NCI-H1694 (cell line): ENCODE results near the gene ZBTB7A.

Experiments used
- DNase-seq: peaks from one replicate; lab custom pipeline; 2025; lab: John Stamatoyannopoulos, UW

Gene ZBTB7A

DNA sequence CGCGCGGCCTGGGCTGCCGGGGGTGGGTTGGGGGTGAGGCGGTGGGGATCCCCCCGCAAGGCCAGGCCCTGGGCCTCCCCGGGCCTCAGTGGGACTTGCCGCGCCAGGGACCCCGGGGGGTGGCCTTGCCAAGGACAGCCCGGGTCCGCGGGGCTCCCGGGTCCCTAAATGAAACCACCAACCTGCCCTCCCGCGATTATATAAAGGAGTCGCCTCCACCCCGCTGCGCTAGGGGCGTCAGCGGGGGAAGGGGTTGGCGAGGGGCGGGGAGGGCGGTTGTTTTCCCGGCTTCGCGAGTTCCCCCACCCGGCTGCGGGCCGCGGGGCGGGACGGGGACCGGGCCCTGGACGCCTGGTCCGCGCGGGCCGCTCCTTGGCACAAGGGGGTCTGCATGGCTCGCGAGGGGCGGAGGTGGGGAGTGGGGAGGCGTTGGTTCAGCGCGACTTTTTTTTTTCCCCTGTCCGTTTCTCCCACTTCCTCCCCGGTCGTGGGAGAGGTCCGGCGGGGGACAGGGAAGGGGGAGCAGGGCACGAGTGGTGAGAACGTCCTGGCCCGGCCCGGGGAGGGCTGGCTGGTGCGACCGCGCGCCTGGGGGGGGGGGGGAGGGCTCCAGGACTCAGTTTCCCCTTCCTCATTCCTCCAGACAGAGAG is 822 bp upstream of the ZBTB7A start:
- no peak for DNase-seq

DNA sequence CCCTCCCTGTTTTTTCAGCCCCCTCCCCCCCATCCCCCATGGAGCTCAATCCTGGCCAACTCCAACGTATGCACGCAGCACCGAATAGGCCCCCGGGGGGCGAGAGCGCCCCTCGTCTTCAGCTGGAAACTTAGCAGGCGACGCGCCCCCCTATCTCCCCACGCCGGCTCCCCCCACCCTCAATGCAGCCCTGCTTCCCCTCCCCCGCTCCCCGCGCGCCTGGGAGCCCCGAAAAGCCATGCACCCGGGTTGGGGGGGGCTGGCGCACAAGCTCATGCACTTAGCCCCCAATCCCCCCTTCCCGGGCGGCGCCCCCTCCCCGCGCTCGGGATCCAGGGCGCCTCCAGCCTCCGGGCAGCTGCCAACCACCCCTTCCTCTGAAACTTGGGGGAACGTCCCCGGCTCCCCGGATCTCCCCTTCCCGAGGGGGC is 508 bp downstream of the ZBTB7A start:
- DNase-seq, result no peak

DNA sequence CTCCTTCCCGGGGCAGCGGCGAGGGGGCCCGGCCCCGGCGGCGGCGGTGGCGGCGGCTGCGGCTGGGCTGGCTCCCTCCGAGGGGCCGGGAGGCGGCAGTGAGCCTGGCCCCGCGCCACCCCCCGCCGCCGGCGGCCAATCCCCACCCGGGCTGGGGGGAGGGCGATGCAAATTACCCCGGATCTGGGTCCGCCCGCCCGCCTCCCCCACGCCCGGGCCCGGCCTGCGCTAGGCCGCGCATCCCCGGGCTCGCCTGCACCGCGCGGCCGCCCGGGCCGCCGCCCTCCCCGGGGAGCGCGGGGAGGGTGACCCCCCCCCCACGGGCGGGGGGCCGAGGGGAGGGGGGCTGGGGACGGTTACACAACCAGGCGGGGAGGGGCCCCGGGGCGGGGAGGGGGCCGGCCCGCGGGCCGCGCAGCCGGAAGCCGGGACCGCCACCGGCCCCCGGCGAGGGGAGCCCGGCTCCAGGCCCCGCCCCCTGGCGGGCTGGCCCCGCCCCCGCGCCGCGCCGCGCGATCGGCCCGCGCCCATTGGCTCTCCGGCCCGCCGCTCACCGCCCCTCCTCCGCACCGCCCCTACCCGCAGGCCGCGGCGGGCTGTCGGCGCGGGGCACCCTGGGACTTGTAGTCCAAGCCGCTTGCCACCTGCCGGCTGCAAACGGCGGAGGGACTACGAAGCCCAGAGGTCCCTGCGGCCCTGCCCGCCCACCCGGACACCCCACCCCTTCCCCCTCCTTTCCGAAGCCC is 1.1 kb downstream of the ZBTB7A start:
- peak; percentile 79 for DNase-seq

DNA sequence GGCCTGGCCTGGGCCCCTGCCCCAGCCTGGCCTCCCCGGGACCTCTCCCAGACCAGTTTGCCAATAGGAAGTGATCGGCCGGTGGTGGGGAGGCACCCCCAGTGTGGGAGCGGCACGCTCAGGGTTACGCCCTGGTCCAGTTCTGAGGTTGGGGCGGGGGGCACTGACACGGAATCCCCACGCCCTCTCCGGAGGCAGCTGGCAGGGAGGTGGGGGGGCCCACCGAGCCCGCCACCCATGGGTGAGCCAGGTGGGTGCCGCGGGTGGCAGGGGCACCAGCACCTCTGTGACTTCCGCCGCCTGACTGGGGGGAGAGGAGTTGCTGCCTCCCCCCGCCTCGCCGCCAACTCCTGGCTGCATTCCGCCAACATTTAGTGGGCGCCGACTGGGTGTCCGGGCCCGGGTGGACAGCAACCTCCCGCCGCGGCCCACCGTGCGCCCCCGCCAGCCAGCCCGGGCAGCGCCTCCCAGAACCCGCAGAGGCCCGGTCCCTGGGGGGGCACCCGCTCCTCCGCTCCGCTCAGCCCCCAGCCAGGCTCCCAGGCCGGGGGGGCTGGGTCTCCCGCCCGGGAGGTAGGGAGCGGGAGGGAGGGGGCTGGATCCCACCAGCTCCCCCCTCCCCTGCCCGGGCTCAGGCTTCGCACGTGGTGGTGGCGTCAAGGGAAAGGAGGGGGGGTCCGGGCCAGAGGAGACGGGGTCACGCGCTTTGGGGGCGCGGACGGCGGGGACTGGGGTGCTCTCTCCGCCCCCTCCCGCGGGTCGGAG is 2.0 kb downstream of the ZBTB7A start:
- no peak for DNase-seq

DNA sequence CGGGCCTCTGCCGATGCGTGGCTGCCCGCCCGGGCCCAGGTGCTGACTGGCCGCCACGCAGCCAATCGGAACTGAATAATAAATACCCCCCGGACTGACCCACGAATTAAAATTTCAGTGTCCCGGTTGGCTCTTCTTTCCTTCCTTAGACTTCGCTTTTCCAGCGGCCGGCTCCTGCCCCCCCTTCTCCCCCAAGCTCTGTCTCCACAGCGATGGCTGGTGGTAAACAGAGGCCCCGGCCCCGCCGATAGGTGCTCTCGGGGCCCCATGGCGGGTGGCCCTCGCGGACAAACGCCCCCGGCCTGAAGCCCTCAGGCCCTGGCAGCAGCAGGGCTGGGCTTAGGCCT is 2.6 kb downstream of the ZBTB7A start:
- DNase-seq, result no peak

DNA sequence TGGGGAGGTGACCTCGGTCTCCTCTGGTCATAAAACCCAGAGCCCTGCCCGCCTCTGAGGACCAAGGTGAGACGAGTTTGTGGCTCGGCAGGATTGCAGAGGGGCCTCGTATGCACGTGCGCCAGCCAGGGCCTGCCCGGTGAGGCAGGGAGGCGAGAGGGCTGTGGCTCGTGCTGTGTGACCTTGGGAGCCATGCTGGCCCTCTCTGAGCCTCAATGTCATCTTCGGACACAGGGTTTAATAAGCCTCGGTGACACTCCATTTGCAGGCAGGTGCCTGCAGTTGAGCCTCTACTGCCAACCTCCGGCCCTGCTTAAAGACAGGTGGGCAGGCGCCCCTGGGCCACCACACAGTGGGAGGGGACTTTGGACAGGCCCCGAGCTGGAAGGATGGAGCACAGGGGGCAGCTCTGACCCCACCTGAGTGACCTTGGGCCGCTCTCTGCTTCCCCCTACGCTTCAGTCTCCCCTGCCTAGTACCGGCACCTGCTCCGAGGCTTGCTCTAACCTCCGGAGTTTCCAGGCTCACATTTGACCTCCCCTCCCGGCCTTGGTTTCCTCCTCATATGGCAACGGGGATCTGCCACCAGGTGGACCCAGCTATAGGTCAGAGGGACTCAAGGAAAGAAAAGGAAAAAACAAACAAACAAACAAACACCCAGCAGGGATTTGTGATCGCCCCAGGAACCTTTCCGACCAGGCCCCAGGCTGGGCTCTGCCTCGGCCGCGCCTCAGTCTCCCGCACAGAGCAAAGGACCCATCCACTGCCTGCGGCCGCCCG is 3.1 kb downstream of the ZBTB7A start:
- DNase-seq, result no peak

DNA sequence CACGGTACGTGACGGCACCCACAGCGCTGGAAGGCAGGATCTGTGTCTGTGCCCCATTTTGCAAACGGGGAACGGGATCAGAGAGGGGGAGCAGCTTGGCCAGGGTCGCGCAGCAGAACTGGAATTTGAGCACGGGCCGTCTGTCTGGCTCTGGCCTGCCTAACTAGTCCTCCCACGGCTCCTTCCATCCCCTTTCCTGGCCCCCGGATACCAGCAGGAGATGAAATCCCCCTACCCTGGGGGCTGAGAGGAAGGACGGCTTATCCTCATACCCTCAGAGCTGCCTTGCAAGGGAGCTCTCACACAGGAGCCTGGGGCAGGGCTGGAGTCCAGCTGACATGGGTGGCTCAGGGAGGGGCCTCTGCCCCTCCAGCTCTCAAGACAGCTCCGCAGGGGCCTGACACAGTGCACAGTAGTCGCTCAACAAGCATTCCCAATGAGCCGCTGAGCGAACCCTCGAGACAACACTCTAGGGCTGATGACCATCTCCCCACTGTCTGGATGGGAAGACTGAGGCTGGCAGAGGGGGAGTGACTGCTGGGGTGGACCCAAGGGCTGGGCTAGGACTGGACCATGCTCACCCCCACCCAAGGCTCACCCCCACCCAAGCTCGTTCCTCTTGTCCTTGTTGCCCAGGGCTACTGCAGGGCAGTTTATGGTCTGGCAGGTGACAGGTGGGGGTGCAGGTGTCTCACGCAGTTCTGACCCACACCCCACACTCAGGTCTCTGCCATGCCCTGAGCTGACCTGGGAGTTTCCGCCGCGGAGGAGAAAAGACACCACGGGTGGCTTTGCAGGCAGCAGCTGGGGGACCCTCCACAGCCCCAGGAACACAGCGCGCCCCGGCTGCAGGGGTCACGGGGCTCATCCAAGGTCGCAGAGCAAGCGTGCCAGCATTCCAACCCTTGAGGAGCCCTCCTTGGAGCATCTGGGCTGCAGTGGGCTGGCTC is 4.0 kb downstream of the ZBTB7A start:
- DNase-seq, result no peak

DNA sequence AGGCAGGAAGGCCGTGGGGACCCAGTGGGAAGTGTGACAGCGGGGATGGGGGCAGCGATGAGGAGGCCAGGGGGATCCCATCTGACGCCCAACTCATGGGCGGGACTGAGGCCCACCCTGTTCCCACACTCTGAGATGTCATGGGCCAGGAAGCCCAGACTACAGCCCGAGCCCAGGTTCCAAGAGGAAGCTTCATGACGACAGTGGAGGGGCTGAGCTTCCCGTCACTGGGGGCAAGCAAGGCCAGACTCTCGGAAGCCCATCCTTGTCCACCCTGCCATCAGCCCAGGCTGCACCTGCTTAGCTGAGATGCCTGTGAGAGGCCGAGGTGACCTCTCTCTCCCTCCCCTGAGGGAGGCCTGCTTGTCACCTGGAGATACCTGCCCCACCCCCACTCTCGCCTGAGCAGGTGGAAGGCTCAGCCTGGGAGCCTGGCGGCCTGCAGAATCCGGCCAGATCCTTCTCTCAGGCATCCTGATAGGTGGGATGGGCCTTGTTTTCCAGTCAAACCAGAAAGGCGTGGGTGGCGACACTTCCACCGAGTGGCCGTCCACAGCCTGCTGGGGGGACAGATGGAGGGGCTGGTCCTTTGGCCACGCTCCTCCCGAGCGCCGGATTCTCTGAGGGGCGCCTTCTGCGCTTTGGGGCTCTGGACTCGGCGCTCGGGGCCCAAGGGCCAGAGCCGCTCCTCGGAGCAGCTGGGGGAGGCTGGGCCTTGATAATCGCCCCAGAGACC is 4.8 kb downstream of the ZBTB7A start:
- DNase-seq, result no peak

DNA sequence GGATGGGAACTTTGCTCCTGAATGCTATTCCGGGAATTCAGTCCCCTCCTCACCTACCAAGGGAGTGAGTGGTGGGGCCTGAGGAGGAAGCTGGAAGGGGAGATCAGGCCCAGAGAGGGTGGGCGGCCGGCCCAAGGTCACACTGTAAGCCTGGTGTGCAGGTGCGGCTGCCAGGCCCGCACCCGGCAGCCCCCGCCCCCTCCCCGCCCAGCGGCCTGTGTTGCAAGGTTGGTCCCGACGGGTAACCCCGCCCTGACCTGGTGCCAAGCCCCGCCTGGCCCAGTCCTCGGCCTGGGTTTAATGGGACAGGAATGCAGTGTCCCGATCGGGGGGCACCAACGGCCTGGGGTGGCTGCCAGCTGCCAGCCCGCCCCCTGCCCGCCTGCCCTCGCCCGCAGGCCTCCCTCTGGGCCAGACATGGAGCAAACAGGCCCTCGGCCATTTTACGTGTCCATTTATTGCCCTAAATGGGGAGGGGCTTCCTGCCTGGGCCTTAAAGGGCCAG is 5.5 kb downstream of the ZBTB7A start:
- no peak for DNase-seq

DNA sequence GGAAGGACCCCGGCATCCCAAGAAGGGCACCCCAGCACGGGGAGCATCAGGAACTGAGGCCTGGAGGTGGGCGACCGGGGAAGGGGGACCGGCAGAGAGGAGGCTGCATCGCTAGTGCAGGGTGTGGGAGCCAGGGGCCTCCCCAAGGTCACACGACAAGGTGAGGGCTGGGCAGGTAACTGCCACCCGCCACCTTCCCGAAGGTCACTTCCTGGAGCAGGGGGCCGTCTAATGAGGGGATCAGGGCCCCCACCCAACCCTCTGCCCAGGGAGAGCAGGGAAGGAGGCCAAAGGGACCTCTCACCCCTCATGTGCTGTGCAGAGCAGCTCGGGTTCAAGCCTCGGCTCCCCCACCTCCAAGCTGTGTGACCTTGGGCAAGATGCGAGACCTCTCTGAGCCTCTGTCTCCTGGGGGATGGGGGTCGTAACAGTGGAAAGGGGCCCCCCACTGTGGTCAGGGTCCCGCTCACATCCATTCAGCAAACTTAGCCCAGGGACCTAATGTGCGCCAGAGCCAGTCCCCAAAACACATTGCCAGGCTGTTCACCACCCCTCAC is 6.0 kb downstream of the ZBTB7A start:
- no peak for DNase-seq

DNA sequence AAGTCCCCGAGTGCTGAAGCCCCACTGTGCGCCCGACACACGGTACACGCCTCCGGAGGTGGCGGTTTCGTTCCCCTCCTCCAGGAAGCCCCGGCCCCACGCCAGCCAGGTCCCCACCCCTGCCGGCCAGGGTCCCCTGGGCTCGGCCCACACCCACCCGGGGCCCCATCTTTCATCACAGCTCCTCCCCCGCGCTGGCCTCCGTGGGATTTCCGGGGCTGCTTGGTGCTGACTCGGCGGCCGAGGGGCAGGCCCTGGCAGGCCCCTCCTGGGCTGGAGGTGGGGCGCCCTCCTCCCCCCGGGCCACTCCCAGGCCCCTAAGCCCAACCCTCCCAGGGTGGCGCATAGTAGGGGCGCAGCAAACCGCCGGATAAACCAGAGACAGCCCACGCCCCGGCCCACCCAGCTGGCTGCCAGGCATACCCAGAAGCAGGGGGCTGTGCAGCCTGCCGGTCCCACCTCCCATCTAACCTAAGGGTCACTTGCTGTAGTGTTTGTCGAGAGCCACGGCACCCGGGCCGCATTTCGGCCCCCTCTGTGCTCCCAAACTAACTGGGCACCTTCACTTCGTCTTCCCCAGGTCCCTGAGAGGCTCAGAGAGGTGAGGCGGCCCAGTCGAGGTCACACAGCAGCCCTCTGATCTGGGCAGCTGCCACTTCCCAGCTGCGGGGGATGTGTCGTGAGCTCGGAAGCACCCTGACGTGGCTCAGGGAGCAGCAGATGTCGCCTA is 6.6 kb downstream of the ZBTB7A start:
- DNase-seq, result no peak

DNA sequence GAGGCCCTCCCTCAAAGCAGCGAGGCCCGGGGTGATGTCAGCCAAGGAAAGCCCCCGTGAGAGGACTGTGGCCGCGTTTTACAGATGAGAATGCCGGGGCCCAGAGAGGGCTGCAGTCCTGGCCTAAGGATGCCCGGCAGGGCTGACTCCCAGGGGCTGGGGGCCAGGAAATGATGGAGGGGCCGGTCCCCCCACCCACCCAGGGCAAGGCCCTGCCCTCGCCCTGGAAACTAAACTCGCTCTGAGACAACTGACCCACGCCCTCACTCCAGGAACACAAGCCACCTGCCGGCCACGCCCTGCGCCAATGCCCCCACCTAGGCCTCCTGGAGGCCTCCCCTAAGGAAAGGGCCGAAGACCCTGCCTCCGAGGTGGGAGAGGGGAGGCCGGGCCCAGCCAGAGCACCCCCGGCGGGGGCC is 7.2 kb downstream of the ZBTB7A start:
- no peak for DNase-seq

DNA sequence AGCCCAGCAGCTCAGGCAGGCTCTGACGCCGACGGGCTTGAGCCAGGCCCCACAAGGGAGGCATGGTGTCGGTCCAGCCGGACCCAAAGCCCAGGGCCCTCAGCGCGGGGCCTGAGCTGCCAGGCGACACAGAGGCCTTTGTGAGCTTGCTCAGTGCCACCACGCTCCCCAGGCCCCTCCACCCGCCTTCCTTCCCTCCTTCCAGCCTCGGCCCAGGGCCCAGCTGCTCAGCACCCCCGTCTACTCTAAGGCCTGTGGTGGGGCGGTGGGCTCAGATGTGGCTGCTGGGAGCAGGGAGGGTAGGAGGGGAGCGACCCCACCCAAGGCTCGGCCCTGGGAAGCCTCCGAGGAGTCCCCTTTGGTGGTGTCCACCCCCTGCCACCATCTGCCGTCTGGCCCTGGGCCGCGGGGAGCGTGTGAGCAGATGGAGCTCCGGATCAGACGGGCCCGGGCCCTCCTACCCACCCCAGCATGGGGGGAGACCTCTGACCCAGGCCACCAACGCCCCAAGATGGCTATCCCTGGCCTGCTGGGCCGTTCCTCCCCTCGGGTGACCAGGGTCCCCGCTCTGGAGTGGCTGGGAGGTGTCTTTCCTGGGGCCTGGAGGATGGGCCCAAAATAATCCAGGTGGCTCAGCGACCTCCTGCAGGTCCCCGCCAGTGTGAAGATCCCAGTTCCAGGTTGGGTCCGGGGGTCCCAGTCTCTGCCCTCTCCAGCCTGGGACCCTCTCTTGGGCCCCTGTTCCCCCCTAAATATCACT is 7.8 kb downstream of the ZBTB7A start:
- no peak for DNase-seq

DNA sequence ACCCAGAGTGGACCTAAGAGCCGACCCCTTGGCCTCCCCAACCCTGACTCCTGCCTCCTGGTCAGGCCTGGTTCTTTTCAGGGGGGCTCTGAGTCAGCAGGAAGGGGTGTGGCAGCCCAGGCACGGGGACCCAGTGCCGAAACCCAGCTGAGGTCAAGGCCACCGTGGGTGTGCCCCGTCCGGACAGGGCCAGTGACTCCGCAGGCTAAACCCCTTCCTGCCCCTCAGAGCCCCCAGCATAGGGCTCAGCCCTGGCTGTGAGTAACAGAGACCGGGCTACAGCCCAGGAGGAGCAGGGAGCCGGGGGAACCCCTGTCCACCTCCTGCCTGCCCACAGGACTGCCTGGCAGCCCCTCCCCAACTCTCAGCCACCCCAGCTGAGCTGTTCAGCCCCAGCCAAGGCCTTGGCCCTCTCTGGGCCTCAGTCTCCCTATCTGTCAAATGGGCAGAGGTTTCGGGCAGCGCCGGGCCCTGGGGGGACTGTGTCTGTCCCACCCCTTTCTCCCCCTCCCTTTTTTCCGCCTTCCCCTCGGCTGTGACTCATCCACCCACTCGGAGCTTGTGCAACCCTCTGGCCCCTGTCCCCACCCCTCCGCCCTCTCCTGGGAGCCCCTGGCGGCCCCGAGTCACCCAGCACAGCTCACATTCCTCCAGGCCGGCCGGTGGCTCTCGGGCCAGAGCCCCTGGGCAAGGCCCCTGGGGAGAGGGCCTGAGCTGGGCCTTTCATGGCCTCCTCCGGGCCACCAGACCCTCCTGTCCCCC is 8.6 kb downstream of the ZBTB7A start:
- DNase-seq, result no peak

DNA sequence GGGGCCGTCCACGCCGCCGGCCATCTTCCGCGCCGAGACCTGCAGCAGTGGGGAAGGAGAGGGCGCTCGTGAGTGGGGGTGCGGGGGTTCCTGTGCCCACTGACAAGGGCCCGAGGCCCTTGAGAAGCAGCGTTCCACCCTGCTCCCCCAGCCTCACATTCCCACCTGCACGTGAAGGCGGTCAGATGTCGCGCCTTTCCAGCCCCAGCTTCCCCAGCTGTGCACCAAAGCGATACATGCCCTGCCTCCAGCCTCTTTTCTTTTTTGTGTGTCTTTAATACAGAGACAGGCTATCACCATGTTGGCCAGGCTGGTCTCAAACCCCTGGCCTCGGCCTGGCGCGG is 11.5 kb downstream of the ZBTB7A start:
- no peak for DNase-seq

DNA sequence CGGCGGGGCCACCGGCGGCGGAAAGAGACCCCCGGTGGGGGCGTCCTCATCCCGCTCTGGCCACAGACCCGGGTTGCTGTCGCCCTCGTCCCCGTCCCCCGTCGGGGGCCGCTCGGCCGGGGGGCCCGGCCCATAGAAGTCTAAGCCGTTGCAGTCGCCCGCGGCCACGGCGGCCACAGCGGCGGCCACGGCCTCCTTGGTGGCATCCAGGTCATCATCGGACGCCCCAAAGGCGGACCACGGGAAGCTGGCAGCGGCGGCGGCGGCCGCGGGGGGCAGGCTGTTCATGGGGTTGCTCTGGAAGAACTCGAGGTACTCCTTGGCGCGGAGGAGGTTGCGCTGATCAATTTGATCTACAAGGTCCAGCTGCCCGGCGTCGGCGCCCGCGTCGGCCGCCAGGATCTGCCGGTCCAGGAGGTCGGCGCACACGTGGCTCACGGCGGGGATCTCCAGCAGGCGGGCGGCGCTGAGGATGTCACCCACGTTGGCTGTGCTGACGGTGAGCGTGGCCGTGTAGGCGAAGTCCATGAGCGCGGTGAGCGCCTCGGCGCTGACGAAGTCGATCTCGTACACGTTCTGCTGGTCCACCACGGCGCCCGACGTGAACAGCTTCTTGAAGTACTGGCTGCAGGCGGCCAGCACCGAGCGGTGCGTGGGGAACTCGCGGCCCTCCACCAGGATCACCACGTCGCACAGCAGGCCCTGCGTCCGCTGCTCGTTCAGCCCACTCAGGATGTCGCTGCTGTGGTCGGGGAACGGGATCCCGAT is 12.1 kb downstream of the ZBTB7A start:
- no peak for DNase-seq
